H9 (cell line): Measurements from ENCODE around the gene EHBP1. TPM values are rescaled to one million over a fixed set of nuclear protein-coding genes. Genes with fewer than 3 reads are reported as not detected.

Experiments
- DNase-seq: peaks from one replicate; pipeline ENCODE4 v3.0.0-alpha.2; 2017
- H2AFZ ChIP-seq: one replicate; pipeline ENCODE4 v1.6.1; 2013; ENCODE audit warnings: mild to moderate bottlenecking, low read length, control low read depth, moderate library complexity
- H2AK5ac ChIP-seq: 2 replicates; pipeline ENCODE4 v1.6.1; 2013; ENCODE audit warnings: low read length, control low read depth, mixed read lengths; ENCODE audit not compliant: insufficient read length
- H2BK120ac ChIP-seq: one replicate; pipeline ENCODE4 v1.6.1; 2013; ENCODE audit warnings: low read depth, mild to moderate bottlenecking, low read length, control low read depth, inconsistent platforms; ENCODE audit not compliant: poor library complexity, severe bottlenecking
- H2BK12ac ChIP-seq: 2 replicates; pipeline ENCODE4 v1.6.1; 2013; ENCODE audit warnings: low read length, control low read depth, mixed read lengths, low read depth; ENCODE audit not compliant: insufficient read length
- H2BK15ac ChIP-seq: 2 replicates; pipeline ENCODE4 v1.6.1; 2013; ENCODE audit warnings: low read depth, low read length, control low read depth
- H2BK20ac ChIP-seq: one replicate; pipeline ENCODE4 v1.6.1; 2013; ENCODE audit warnings: low read depth, mild to moderate bottlenecking, low read length, control low read depth, inconsistent platforms; ENCODE audit not compliant: poor library complexity, severe bottlenecking
- H2BK5ac ChIP-seq: 2 replicates; pipeline ENCODE4 v1.6.1; 2013; ENCODE audit warnings: low read length, control low read depth, mixed read lengths; ENCODE audit not compliant: insufficient read length
- H3K14ac ChIP-seq: 2 replicates; pipeline ENCODE4 v1.6.1; 2013; ENCODE audit warnings: low read length, control low read depth; ENCODE audit not compliant: insufficient read depth
- H3K18ac ChIP-seq: 2 replicates; pipeline ENCODE4 v1.6.1; 2013; ENCODE audit warnings: low read depth, mild to moderate bottlenecking, mixed read lengths, low read length, control low read depth; ENCODE audit not compliant: insufficient read length
- H3K23ac ChIP-seq: 2 replicates; pipeline ENCODE4 v1.6.1; 2013; ENCODE audit warnings: low read length, control low read depth, mixed read lengths, low read depth; ENCODE audit not compliant: insufficient read length
- H3K23me2 ChIP-seq: 2 replicates; pipeline ENCODE4 v1.6.1; 2013; ENCODE audit warnings: low read depth, mild to moderate bottlenecking, mixed read lengths, low read length, control low read depth; ENCODE audit not compliant: insufficient read length, poor library complexity, severe bottlenecking
- H3K27ac ChIP-seq: 2 replicates; pipeline ENCODE4 v1.5.1; 2013; ENCODE audit warnings: low read length, control low read depth, mixed read lengths, low read depth; ENCODE audit not compliant: insufficient read length
- H3K27me3 ChIP-seq: 2 replicates; pipeline ENCODE4 v1.6.1; 2013; ENCODE audit warnings: low read length, control low read depth, inconsistent platforms; ENCODE audit not compliant: insufficient read depth
- H3K4ac ChIP-seq: 2 replicates; pipeline ENCODE4 v1.6.1; 2013; ENCODE audit warnings: low read depth, mild to moderate bottlenecking, control low read depth, inconsistent platforms, low read length, moderate library complexity
- H3K4me1 ChIP-seq: 2 replicates; pipeline ENCODE4 v1.6.1; 2013; ENCODE audit warnings: low read length, control low read depth, inconsistent platforms; ENCODE audit not compliant: insufficient read depth
- H3K4me2 ChIP-seq: 2 replicates; pipeline ENCODE4 v1.6.1; 2013; ENCODE audit warnings: low read length, control low read depth, mixed read lengths; ENCODE audit not compliant: insufficient read length, insufficient read depth
- H3K56ac ChIP-seq: 2 replicates; pipeline ENCODE4 v1.6.1; 2013; ENCODE audit warnings: low read depth, mild to moderate bottlenecking, mixed read lengths, low read length, control low read depth; ENCODE audit not compliant: insufficient read length
- H3K79me1 ChIP-seq: 2 replicates; pipeline ENCODE4 v1.6.1; 2013; ENCODE audit warnings: low read depth, mild to moderate bottlenecking, moderate library complexity, low read length, control low read depth, inconsistent platforms; ENCODE audit not compliant: insufficient read depth, poor library complexity, severe bottlenecking
- H3K79me2 ChIP-seq: 2 replicates; pipeline ENCODE4 v1.6.1; 2013; ENCODE audit warnings: low read length, control low read depth, inconsistent platforms; ENCODE audit not compliant: insufficient read depth
- H3K9ac ChIP-seq: 2 replicates; pipeline ENCODE4 v1.6.1; 2013; ENCODE audit warnings: low read length, control low read depth, mixed read lengths; ENCODE audit not compliant: insufficient read length; ENCODE audit errors: extremely low read depth
- H3K9me3 ChIP-seq: one replicate; pipeline ENCODE4 v1.6.1; 2013; ENCODE audit warnings: low read depth, low read length, inconsistent platforms; ENCODE audit not compliant: control insufficient read depth
- H3T11ph ChIP-seq: one replicate; pipeline ENCODE4 v1.6.1; 2013; ENCODE audit warnings: mild to moderate bottlenecking, low read length, control low read depth, inconsistent platforms
- H4K20me1 ChIP-seq: one replicate; pipeline ENCODE4 v1.6.1; 2013; ENCODE audit not compliant: control insufficient read depth, insufficient read length, insufficient read depth
- H4K5ac ChIP-seq: 2 replicates; pipeline ENCODE4 v1.6.1; 2013; ENCODE audit warnings: low read depth, mild to moderate bottlenecking, mixed read lengths, low read length, control low read depth; ENCODE audit not compliant: insufficient read length
- H4K8ac ChIP-seq: replicated peaks from 2 replicates; pipeline ENCODE4 v1.6.1; 2013; ENCODE audit warnings: low read length, control low read depth, mixed read lengths, low read depth; ENCODE audit not compliant: insufficient read length
- H4K91ac ChIP-seq: 2 replicates; pipeline ENCODE4 v1.6.1; 2013; ENCODE audit warnings: low read depth, mild to moderate bottlenecking, moderate library complexity, mixed read lengths, low read length, control low read depth; ENCODE audit not compliant: insufficient read length
- H3K27ac Mint-ChIP-seq, 3 experiments: 2 replicates in 2 of 3; 3 replicates in 1 of 3; pipeline ENCODE4 v1.8.0; 2020 to 2021; ENCODE audit warnings: mixed read lengths in 3 of 3, mild to moderate bottlenecking in 1 of 3, moderate library complexity in 1 of 3
- H3K27me3 Mint-ChIP-seq: 2 replicates; pipeline ENCODE4 v1.8.0; 2021; ENCODE audit warnings: low read depth, mild to moderate bottlenecking, moderate library complexity, mixed read lengths
- H3K36me3 Mint-ChIP-seq, 3 experiments: 2 replicates in 2 of 3; 3 replicates in 1 of 3; pipeline ENCODE4 v1.8.0; 2020 to 2021; ENCODE audit warnings: low read depth in 3 of 3, mixed read lengths in 3 of 3; ENCODE audit not compliant: insufficient read depth in 1 of 3
- H3K4me1 Mint-ChIP-seq, 2 experiments: 2 replicates each; pipeline ENCODE4 v1.8.0; 2020; ENCODE audit warnings: mixed read lengths in 2 of 2
- H3K4me3 Mint-ChIP-seq, 2 experiments: 2 replicates in 1 of 2; 3 replicates in 1 of 2; pipeline ENCODE4 v1.8.0; 2020 to 2021; ENCODE audit warnings: mild to moderate bottlenecking in 2 of 2, mixed read lengths in 2 of 2, moderate library complexity in 1 of 2
- H3K9me3 Mint-ChIP-seq, 2 experiments: 2 replicates in 1 of 2; 3 replicates in 1 of 2; pipeline ENCODE4 v1.8.0; 2020; ENCODE audit warnings: mild to moderate bottlenecking in 2 of 2, mixed read lengths in 2 of 2, moderate library complexity in 1 of 2
- total RNA-seq: library from RNA; stranded (reverse); gene quantifications from 2 replicates; pipeline ENCODE4 v1.2.1, GENCODE V29; 2021
- TF ChIP-seq, protein P1 (sequence below): fragments of 200-600 bp; sonication (generic); conservative IDR thresholded peaks from 3 replicates; pipeline ENCODE4 v1.8.0; 2021; ENCODE audit warnings: antibody characterized with exemption, mild to moderate bottlenecking

EHBP1 gene
- total RNA-seq, 1 experiment from 2014 or later: 35.6 TPM

DNA sequence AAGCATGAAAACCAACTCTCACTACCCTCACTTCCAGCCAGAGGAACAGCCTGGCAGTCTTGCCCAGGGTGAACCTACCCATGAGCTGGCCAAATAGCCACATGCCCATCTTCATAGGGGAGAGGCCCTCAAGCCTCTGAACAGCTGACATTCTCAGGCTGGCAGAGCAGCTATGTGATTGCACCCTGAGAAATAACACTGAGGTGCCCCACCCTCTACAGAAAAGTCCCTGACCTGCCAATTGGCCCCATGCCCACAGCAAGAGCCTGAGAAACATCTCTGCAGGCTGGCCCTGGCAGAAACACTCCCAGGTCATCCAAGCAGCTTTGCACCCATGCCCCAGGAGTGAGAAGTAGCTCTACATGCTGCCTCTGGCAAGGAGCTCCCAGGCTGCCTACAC, 217.7 kb downstream of the EHBP1 start:
- Histone ChIP-seq H3K4me2 (no peak overlapping the region), H2BK5ac (no peak overlapping the region), H2BK120ac (no peak overlapping the region), H2BK20ac (no peak overlapping the region), H4K5ac (no peak overlapping the region), H4K8ac (no peak overlapping the region), H3K18ac (no peak overlapping the region), H3K23ac (no peak overlapping the region), H2AK5ac (no peak overlapping the region), H3K4ac (no peak overlapping the region), H4K20me1 (no peaks in the 10 kb centered on the region), H3K9me3 (no peaks in the 10 kb centered on the region), H3K79me1 (no peaks in the 10 kb centered on the region), H2BK12ac (no peak overlapping the region), H3K4me1 (no peaks in the 10 kb centered on the region), H3K23me2 (no peaks in the 10 kb centered on the region), H3K9ac (no peak overlapping the region), H2AFZ (no peak overlapping the region), H4K91ac (no peak overlapping the region), H3K27ac (no peak overlapping the region), H3K56ac (no peak overlapping the region), H2BK15ac (no peak overlapping the region), H3K79me2 (no peaks in the 10 kb centered on the region), H3K14ac (no peak overlapping the region), H3T11ph (no peak overlapping the region), H3K27me3 (no peaks in the 10 kb centered on the region)
- no peaks in the 10 kb centered on the region for H3K4me1 Mint-ChIP-seq
- TF ChIP-seq, protein P1, sequence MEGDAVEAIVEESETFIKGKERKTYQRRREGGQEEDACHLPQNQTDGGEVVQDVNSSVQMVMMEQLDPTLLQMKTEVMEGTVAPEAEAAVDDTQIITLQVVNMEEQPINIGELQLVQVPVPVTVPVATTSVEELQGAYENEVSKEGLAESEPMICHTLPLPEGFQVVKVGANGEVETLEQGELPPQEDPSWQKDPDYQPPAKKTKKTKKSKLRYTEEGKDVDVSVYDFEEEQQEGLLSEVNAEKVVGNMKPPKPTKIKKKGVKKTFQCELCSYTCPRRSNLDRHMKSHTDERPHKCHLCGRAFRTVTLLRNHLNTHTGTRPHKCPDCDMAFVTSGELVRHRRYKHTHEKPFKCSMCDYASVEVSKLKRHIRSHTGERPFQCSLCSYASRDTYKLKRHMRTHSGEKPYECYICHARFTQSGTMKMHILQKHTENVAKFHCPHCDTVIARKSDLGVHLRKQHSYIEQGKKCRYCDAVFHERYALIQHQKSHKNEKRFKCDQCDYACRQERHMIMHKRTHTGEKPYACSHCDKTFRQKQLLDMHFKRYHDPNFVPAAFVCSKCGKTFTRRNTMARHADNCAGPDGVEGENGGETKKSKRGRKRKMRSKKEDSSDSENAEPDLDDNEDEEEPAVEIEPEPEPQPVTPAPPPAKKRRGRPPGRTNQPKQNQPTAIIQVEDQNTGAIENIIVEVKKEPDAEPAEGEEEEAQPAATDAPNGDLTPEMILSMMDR: no peak
- H3K36me3 Mint-ChIP-seq: peaks cover 28 to 57% (median 36%) of the 10 kb centered on the region in 3 experiments
- H3K27me3 Mint-ChIP-seq: no peaks in the 10 kb centered on the region
- no peak for DNase-seq
- peaks cover 22 to 37% of the 10 kb centered on the region in 2 experiments; a peak in 4 of 5 replicates for H3K9me3 Mint-ChIP-seq
- no peak overlapping the region for H3K4me3 Mint-ChIP-seq
- H3K27ac Mint-ChIP-seq: no peak overlapping the region
